K562 (cell line): ENCODE results near the gene RNF224.

Experiments used
- HMG20B ChIP-seq: fragments of 250-450 bp; sonication (Bioruptor Pico); IDR thresholded peaks from 2 replicates; pipeline ENCODE4 v1.5.0; 2021; ENCODE audit warnings: mild to moderate bottlenecking
- HNRNPL ChIP-seq: fragments of 200-400 bp; formaldehyde crosslinking; IDR thresholded peaks from 2 replicates; pipeline ENCODE4 v1.6.1; 2017; ENCODE audit warnings: low read depth, mild to moderate bottlenecking, low read length
- TF ChIP-seq, protein P1 (sequence below): fragments of 250-450 bp; sonication (Bioruptor Pico); IDR thresholded peaks from 2 replicates; pipeline ENCODE4 v1.5.0; 2021
- TF ChIP-seq, protein P2 (sequence below): sonication (generic); formaldehyde crosslinking; IDR thresholded peaks from 2 replicates; pipeline ENCODE4 v1.8.0; 2023; ENCODE audit warnings: mild to moderate bottlenecking, missing genetic modification reagents

DNA sequence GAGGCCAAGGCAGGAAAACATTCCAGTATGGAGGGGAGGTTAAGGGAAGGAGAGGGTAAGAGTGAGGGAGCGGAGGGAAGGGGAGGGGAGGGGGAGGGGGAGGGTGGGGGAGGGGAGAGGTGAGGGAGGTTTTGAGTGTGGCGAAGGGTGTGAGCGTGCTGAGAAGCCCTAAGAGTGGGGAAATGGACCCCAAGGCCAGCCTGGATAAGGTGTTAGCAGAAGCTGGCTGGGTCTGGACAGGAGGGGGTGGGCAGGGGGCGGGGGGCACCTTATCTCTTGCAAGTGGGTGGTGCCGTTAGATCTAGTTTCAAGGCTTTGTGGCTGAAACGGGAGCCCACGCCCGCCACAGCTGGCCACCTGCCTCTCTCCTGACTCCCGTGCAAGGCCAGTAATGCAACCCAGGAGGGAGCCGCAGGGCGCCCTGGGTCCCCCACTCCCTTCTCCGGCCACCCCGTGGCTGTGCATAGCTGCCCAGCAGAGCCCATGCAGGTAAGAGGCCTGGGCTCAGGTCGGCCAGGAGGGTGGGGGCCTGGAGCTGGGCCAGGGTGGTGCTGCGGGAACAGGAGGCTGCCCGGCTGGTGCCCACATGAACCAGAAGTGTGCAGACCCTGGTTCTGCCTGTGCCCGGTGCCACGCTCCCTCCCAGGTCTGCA is 677 bp downstream of the RNF224 start:
- TF ChIP-seq, protein P1, sequence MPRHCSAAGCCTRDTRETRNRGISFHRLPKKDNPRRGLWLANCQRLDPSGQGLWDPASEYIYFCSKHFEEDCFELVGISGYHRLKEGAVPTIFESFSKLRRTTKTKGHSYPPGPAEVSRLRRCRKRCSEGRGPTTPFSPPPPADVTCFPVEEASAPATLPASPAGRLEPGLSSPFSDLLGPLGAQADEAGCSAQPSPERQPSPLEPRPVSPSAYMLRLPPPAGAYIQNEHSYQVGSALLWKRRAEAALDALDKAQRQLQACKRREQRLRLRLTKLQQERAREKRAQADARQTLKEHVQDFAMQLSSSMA (CRISPR knock-in tag), result no peak
- TF ChIP-seq HNRNPL (peak; percentile 61; the same call in 1 of the 2 replicates), HMG20B (CRISPR knock-in tag) (no peak)
- TF ChIP-seq, protein P2, sequence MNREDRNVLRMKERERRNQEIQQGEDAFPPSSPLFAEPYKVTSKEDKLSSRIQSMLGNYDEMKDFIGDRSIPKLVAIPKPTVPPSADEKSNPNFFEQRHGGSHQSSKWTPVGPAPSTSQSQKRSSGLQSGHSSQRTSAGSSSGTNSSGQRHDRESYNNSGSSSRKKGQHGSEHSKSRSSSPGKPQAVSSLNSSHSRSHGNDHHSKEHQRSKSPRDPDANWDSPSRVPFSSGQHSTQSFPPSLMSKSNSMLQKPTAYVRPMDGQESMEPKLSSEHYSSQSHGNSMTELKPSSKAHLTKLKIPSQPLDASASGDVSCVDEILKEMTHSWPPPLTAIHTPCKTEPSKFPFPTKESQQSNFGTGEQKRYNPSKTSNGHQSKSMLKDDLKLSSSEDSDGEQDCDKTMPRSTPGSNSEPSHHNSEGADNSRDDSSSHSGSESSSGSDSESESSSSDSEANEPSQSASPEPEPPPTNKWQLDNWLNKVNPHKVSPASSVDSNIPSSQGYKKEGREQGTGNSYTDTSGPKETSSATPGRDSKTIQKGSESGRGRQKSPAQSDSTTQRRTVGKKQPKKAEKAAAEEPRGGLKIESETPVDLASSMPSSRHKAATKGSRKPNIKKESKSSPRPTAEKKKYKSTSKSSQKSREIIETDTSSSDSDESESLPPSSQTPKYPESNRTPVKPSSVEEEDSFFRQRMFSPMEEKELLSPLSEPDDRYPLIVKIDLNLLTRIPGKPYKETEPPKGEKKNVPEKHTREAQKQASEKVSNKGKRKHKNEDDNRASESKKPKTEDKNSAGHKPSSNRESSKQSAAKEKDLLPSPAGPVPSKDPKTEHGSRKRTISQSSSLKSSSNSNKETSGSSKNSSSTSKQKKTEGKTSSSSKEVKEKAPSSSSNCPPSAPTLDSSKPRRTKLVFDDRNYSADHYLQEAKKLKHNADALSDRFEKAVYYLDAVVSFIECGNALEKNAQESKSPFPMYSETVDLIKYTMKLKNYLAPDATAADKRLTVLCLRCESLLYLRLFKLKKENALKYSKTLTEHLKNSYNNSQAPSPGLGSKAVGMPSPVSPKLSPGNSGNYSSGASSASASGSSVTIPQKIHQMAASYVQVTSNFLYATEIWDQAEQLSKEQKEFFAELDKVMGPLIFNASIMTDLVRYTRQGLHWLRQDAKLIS, result no peak
